Measurements from ENCODE around the gene WWOX. TPM values are rescaled to one million over a fixed set of nuclear protein-coding genes. Genes with fewer than 3 reads are reported as not detected.

The WWOX gene
- polyA plus RNA-seq, 1 donor (not counting 4 experiments of a cell fraction or from before 2014, with no cell fraction given) = 5.1 TPM

DNA sequence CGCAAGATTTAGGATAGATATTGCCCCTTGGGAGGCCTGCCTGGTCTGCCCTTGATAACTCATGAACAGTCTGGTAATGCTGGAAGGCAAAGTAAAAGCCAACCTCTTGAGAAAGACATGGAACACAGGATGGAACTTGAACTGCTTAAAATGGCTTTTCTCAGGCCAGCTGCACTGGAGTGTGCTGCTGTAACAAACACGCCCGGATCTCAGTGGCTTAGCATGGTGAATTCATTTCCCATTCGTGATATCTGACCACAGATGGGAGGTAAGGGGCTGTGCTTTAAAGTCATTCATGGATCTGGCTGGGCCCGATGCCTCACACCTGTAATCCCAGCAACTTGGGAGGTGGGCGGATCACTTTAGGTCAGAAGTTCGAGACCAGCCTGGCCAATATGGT is 113.2 kb downstream of the WWOX start:
- dilution Hi-C loops (cut with MboI; ENCODE audit: extremely low pct_ligation_motif_present, low sequenced_read_pairs) = no loop called here
- no peaks in the 10 kb centered on the region for H3K36me3 ChIP-seq (ENCODE audit: control insufficient read depth in 2 of 2, extremely low read depth in 1 of 2, insufficient read depth in 2 of 2, low read length in 2 of 2)
- H3K27me3 ChIP-seq (ENCODE audit: control insufficient read depth, extremely low read depth, insufficient read depth, low read length) = no peaks in the 10 kb centered on the region
- H2AFZ ChIP-seq (ENCODE audit: control insufficient read depth, low read length) = no peak overlapping the region
- TF ChIP-seq, protein P1, sequence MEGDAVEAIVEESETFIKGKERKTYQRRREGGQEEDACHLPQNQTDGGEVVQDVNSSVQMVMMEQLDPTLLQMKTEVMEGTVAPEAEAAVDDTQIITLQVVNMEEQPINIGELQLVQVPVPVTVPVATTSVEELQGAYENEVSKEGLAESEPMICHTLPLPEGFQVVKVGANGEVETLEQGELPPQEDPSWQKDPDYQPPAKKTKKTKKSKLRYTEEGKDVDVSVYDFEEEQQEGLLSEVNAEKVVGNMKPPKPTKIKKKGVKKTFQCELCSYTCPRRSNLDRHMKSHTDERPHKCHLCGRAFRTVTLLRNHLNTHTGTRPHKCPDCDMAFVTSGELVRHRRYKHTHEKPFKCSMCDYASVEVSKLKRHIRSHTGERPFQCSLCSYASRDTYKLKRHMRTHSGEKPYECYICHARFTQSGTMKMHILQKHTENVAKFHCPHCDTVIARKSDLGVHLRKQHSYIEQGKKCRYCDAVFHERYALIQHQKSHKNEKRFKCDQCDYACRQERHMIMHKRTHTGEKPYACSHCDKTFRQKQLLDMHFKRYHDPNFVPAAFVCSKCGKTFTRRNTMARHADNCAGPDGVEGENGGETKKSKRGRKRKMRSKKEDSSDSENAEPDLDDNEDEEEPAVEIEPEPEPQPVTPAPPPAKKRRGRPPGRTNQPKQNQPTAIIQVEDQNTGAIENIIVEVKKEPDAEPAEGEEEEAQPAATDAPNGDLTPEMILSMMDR (optimal IDR thresholded peaks at IDR 0.05 in 1 of 3, IDR thresholded peaks at IDR 0.05 in 1 of 3, conservative IDR thresholded peaks at IDR 0.05 in 1 of 3; ENCODE audit: extremely low read depth in 1 of 3, insufficient read depth in 2 of 3, low read length in 3 of 3) = no peak
- TF ChIP-seq EZH2 (IDR thresholded peaks at IDR 0.05; ENCODE audit: low read length) = no peak
- H3K4me1 ChIP-seq (ENCODE audit: control insufficient read depth, extremely low read depth, insufficient read depth, low read length) = peaks cover 38% of the 10 kb centered on the region
- FAIRE-seq = no peak
- H3K4me3 ChIP-seq (ENCODE audit: control insufficient read depth in 2 of 3, extremely low read depth in 1 of 3, insufficient read depth in 2 of 3, low read depth in 1 of 3, low read length in 3 of 3) = no peak overlapping the region
- H3K9me1 ChIP-seq (ENCODE audit: control insufficient read depth, extremely low read depth, insufficient read depth, low read length) = no peaks in the 10 kb centered on the region
- peak overlapping the region; percentile 4 for H3K9ac ChIP-seq (ENCODE audit: control insufficient read depth, extremely low read depth, insufficient read depth, low read length)
- DNase-seq (ENCODE audit: low read depth, low spot score) = no peak
- no peaks in the 10 kb centered on the region for H3K9me3 ChIP-seq (ENCODE audit: control insufficient read depth, low read depth, low read length)
- H3K4me2 ChIP-seq (ENCODE audit: control insufficient read depth, extremely low read depth, insufficient read depth, low read depth, low read length) = peak overlapping the region; percentile 42
- H4K20me1 ChIP-seq (ENCODE audit: control insufficient read depth, extremely low read depth, insufficient read depth, low read length) = no peaks in the 10 kb centered on the region
- peak overlapping the region; percentile 65 for H3K27ac ChIP-seq (ENCODE audit: control insufficient read depth, insufficient read depth, low read length)
- no peaks in the 10 kb centered on the region for H3K79me2 ChIP-seq (ENCODE audit: control insufficient read depth, insufficient read depth, low read length)

DNA sequence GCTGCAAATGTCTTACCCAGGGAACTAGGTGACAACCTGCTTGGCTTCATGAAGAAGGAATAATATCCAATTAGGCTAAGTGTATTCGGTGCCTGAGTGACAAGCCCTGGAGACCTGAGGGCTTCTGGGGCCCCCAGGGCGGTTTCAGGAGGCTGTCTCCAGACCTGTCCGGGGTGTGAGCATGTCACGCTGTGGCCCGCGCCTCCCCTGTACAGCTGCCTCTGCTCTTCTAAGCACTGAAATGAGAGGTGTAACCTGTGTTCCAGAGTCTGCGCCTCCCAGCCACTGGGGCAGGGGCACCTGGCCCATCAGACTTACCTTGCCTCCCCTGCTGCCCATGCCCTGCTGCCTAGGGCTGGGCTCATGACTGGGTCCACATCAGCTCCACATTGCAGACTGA is 114.3 kb downstream of the WWOX start:
- no peaks in the 10 kb centered on the region for H4K20me1 ChIP-seq (ENCODE audit: control insufficient read depth, extremely low read depth, insufficient read depth, low read length)
- no peak for FAIRE-seq

More for the DNA sequence above, 114.3 kb downstream of the WWOX start:
- Histone ChIP-seq H3K4me1 (ENCODE audit: control insufficient read depth, extremely low read depth, insufficient read depth, low read length) (peaks cover 38% of the 10 kb centered on the region), H3K27me3 (ENCODE audit: control insufficient read depth, extremely low read depth, insufficient read depth, low read length) (no peaks in the 10 kb centered on the region), H3K9ac (ENCODE audit: control insufficient read depth, extremely low read depth, insufficient read depth, low read length) (no peak overlapping the region), H3K4me3 (ENCODE audit: control insufficient read depth in 2 of 3, extremely low read depth in 1 of 3, insufficient read depth in 2 of 3, low read depth in 1 of 3, low read length in 3 of 3) (no peak overlapping the region), H2AFZ (ENCODE audit: control insufficient read depth, low read length) (no peak overlapping the region), H3K9me1 (ENCODE audit: control insufficient read depth, extremely low read depth, insufficient read depth, low read length) (no peaks in the 10 kb centered on the region), H3K4me2 (ENCODE audit: control insufficient read depth, extremely low read depth, insufficient read depth, low read depth, low read length) (no peak overlapping the region), H3K79me2 (ENCODE audit: control insufficient read depth, insufficient read depth, low read length) (no peaks in the 10 kb centered on the region), H3K9me3 (ENCODE audit: control insufficient read depth, low read depth, low read length) (no peaks in the 10 kb centered on the region), H3K36me3 (ENCODE audit: control insufficient read depth in 2 of 2, extremely low read depth in 1 of 2, insufficient read depth in 2 of 2, low read length in 2 of 2) (no peaks in the 10 kb centered on the region), H3K27ac (ENCODE audit: control insufficient read depth, insufficient read depth, low read length) (no peak overlapping the region)
- DNase-seq (ENCODE audit: low read depth, low spot score) = no peak
- TF ChIP-seq, protein P1 (optimal IDR thresholded peaks at IDR 0.05 in 1 of 3, IDR thresholded peaks at IDR 0.05 in 1 of 3, conservative IDR thresholded peaks at IDR 0.05 in 1 of 3; ENCODE audit: extremely low read depth in 1 of 3, insufficient read depth in 2 of 3, low read length in 3 of 3) = no peak
- TF ChIP-seq EZH2 (IDR thresholded peaks at IDR 0.05; ENCODE audit: low read length) = no peak
- dilution Hi-C loops (cut with MboI; ENCODE audit: extremely low pct_ligation_motif_present, low sequenced_read_pairs) = no loop called here

Measured in keratinocyte (primary cell).